ENCODE measurements around the gene WDR26. TPM values are rescaled to one million over a fixed set of nuclear protein-coding genes. Genes with fewer than 3 reads are reported as not detected.
A peak's percentile ranks its signal among the peaks of the same experiment; 100 is the strongest.
"Not testable (repeated sequence)": the region's sequence is repeated elsewhere in the genome, so short reads cannot be mapped to it uniquely, and the experiment has no call there.

WDR26 gene
- polyA plus RNA-seq, 1 experiment = 58.7 TPM

DNA sequence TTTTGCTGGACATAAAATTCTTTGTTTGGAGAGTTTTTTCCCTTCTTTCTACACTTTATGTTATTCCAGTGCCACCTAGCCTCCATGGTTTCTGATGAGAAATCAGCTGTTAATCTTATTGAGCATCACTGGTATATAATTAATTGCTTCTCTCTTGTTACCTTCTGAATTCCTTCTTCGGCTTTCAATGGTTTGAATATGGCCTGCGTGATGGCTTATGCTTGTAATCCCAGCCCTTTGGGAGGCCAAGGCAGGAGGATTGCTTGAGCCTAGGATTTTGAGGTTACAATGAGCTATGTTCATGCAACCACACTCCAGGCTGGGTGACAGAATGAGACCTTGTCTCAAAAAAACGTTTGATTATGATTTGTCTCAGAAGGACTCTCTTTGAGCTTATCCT is 90.9 kb downstream of the WDR26 start:
- Histone ChIP-seq H3K27ac (ENCODE audit: low read depth, low read length) (no peak overlapping the region), H3K27me3 (ENCODE audit: control insufficient read depth, insufficient read depth, low read length) (peaks cover 2% of the 10 kb centered on the region), H3K9me3 (ENCODE audit: control insufficient read depth, insufficient read depth, low read length) (peaks cover 15% of the 10 kb centered on the region), H3K4me3 (ENCODE audit: low read depth, low read length) (no peak overlapping the region)
- ChIA-PET CTCF (interaction anchor here (2.2 kb wide), 1 partner anchor 10 kb away, joined by 12 read pairs; no protein-coding TSS in a partner anchor), POLR2A (no interaction called here)
- no peak for TF ChIP-seq CTCF (IDR thresholded peaks at IDR 0.05; ENCODE audit: low read depth, low read length)
- DNase-seq (ENCODE audit: low read depth, low spot score) = no peak

- H3K4me3 ChIP-seq (ENCODE audit: low read depth, low read length) = peak overlapping the region; percentile 64
- CTCF ChIA-PET; H3K27ac ChIP-seq (ENCODE audit: low read depth, low read length); DNase-seq (ENCODE audit: low read depth, low spot score); H3K27me3 ChIP-seq (ENCODE audit: control insufficient read depth, insufficient read depth, low read length); POLR2A ChIA-PET: not testable (repeated sequence)
- peaks cover 15% of the 10 kb centered on the region for H3K9me3 ChIP-seq (ENCODE audit: control insufficient read depth, insufficient read depth, low read length)
Measured at GRCh38 chr1:224340453-224341384, 93.9 kb downstream of the WDR26 start.

- ChIA-PET CTCF (no interaction called here), POLR2A (no interaction called here)
- TF ChIP-seq CTCF (IDR thresholded peaks at IDR 0.05; ENCODE audit: low read depth, low read length) = no peak
- no peak for DNase-seq (ENCODE audit: low read depth, low spot score)
- Histone ChIP-seq H3K27me3 (ENCODE audit: control insufficient read depth, insufficient read depth, low read length) (no peaks in the 10 kb centered on the region), H3K27ac (ENCODE audit: low read depth, low read length) (no peak overlapping the region), H3K4me3 (ENCODE audit: low read depth, low read length) (no peak overlapping the region), H3K9me3 (ENCODE audit: control insufficient read depth, insufficient read depth, low read length) (peaks cover 14% of the 10 kb centered on the region)
Measured at GRCh38 chr1:224339442-224340033, 95.1 kb downstream of the WDR26 start.

DNA sequence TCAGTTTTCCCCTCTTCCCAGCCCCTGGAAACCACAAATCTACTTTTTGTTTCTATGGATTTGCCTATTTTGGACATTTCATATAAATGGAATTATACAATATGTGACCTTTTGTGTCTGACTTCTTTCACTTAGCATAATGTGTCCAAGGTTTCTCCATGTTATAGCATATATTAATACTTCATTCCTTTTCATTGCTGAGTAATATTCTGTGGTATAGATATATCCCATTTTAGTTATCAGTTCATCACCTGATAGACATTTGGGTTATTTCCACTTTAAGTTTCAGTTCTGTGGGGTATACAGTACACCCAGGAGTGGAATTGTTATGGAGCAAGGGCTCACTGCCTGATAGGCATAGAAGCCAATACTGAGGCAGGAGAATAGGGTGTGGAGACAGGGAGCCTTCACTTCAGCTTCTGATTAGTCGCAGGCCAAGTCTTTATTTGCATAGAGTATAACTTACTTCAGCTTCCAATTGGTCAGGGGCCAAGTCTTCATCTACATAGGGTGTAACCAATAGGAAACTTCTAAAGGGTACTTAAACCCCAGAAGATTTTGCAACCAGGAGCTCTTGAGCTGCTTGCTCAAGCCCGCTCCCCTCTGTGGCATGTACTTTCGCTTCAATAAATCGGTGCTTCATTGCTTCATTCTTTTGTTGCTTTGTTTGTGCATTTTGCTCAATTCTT is 96.3 kb downstream of the WDR26 start:
- Histone ChIP-seq H3K27me3 (ENCODE audit: control insufficient read depth, insufficient read depth, low read length) (no peaks in the 10 kb centered on the region), H3K27ac (ENCODE audit: low read depth, low read length) (no peak overlapping the region), H3K4me3 (ENCODE audit: low read depth, low read length) (no peak overlapping the region), H3K9me3 (ENCODE audit: control insufficient read depth, insufficient read depth, low read length) (peaks cover 2% of the 10 kb centered on the region)
- TF ChIP-seq CTCF (IDR thresholded peaks at IDR 0.05; ENCODE audit: low read depth, low read length) = no peak
- CTCF ChIA-PET = interaction anchor here (0.5 to 0.8 kb wide), 2 partner anchors 119 kb away, joined by 3 to 5 read pairs; no protein-coding TSS in a partner anchor
- no peak for DNase-seq (ENCODE audit: low read depth, low spot score)
- POLR2A ChIA-PET = no interaction called here

Small RNAs within 50 kb of the gene (small RNA-seq; reads per million reads assigned to genes)
- 4.8 reads per million, percentile 48 among the genes with 10 or more reads in this experiment for gene MIR4742 (ENCODE audit: insufficient read length, low read depth)

Other genes starting within 250 kb of the WDR26 start
- 14.6 and 18.8 TPM in 2 replicates for gene NVL, start 104.6 kb downstream of the WDR26 start, polyA plus RNA-seq (2011; rRNA removed)
- gene CNIH4, start 77.9 kb downstream of the WDR26 start, polyA plus RNA-seq (2011; rRNA removed) = 39.8 and 53.7 TPM in 2 replicates
- 5.6 and 6.5 TPM in 2 replicates for gene CNIH3, start 181.5 kb upstream of the WDR26 start, polyA plus RNA-seq (2011; rRNA removed)